ENCODE data around the gene ITSN1.
A peak's percentile ranks its signal among the peaks of the same experiment; 100 is the strongest.

ITSN1 gene

GRCh38 chr21:33755354-33755753 lies 113.1 kb downstream of the ITSN1 start:
- ATAC-seq: no peak
- TF ChIP-seq PATZ1 (CRISPR knock-in tag; IDR thresholded peaks at IDR 0.05; ENCODE audit: borderline replicate concordance): no peak
- TF ChIP-seq OSR1 (CRISPR knock-in tag; IDR thresholded peaks at IDR 0.05): no peak
- no peak for TF ChIP-seq ZFP30 (CRISPR knock-in tag; IDR thresholded peaks at IDR 0.05)
- TF ChIP-seq BACH2 (CRISPR knock-in tag; IDR thresholded peaks at IDR 0.05; ENCODE audit: borderline replicate concordance): no peak
- no peak for TF ChIP-seq ZNF70 (CRISPR knock-in tag; IDR thresholded peaks at IDR 0.05)
- TF ChIP-seq POU6F1 (CRISPR knock-in tag; IDR thresholded peaks at IDR 0.05; ENCODE audit: borderline replicate concordance, low read depth): no peak
- no peak for TF ChIP-seq ZC3H10 (CRISPR knock-in tag; IDR thresholded peaks at IDR 0.05)
- TF ChIP-seq GLIS3 (CRISPR knock-in tag; IDR thresholded peaks at IDR 0.05): no peak
- no peak for TF ChIP-seq ESRRG (CRISPR knock-in tag; IDR thresholded peaks at IDR 0.05)
- TF ChIP-seq TSHZ2 (CRISPR knock-in tag; IDR thresholded peaks at IDR 0.05): no peak

- ATAC-seq: peak; percentile 75
- 0 out of 2 replicates have a peak, but pooled peaks have one; percentile 17 for TF ChIP-seq SNAI2 (CRISPR knock-in tag; IDR thresholded peaks at IDR 0.05)
- TF ChIP-seq RARB (CRISPR knock-in tag; IDR thresholded peaks at IDR 0.05): no peak
Measured at GRCh38 chr21:33760641-33761440, 118.5 kb downstream of the ITSN1 start.

GRCh38 chr21:33761441-33762036 lies 119.2 kb downstream of the ITSN1 start:
- ATAC-seq: peak; percentile 97
- TF ChIP-seq CSRNP3 (CRISPR knock-in tag; IDR thresholded peaks at IDR 0.05) (0 out of 2 replicates have a peak, but pooled peaks have one; percentile 51), BACH2 (CRISPR knock-in tag; IDR thresholded peaks at IDR 0.05; ENCODE audit: borderline replicate concordance) (no peak), ZC3H10 (CRISPR knock-in tag; IDR thresholded peaks at IDR 0.05) (peak; percentile 31; the same call in 1 of the 2 replicates), ZFP30 (CRISPR knock-in tag; IDR thresholded peaks at IDR 0.05) (no peak), ESRRG (CRISPR knock-in tag; IDR thresholded peaks at IDR 0.05) (0 out of 2 replicates have a peak, but pooled peaks have one; percentile 9), PPARA (CRISPR knock-in tag; IDR thresholded peaks at IDR 0.05; ENCODE audit: borderline replicate concordance) (no peak), TCF4 (CRISPR knock-in tag; IDR thresholded peaks at IDR 0.05; ENCODE audit: borderline replicate concordance) (no peak), CSDC2 (CRISPR knock-in tag; IDR thresholded peaks at IDR 0.05) (no peak), ZNF70 (CRISPR knock-in tag; IDR thresholded peaks at IDR 0.05) (no peak), SNAI2 (CRISPR knock-in tag; IDR thresholded peaks at IDR 0.05) (no peak), CREB5 (CRISPR knock-in tag; IDR thresholded peaks at IDR 0.05; ENCODE audit: low read depth) (peak; percentile 94), ISL1 (CRISPR knock-in tag; IDR thresholded peaks at IDR 0.05) (peak; percentile 90), GLIS3 (CRISPR knock-in tag; IDR thresholded peaks at IDR 0.05) (peak; percentile 9; the same call in 1 of the 2 replicates), ARNTL (CRISPR knock-in tag; IDR thresholded peaks at IDR 0.05; ENCODE audit: borderline replicate concordance, low read depth) (no peak), OSR1 (CRISPR knock-in tag; IDR thresholded peaks at IDR 0.05) (no peak), RARB (CRISPR knock-in tag; IDR thresholded peaks at IDR 0.05) (no peak), TOX (CRISPR knock-in tag; IDR thresholded peaks at IDR 0.05; ENCODE audit: borderline replicate concordance) (no peak; the same call in 1 of the 2 replicates)
